K562 (cell line): ENCODE results near the gene TMEM117. TPM values are rescaled to one million over a fixed set of nuclear protein-coding genes. Genes with fewer than 3 reads are reported as not detected.

Experiments
- CTCFL ChIP-seq: IDR thresholded peaks from 2 replicates; pipeline ENCODE4 v1.6.1; 2011; ENCODE audit warnings: borderline replicate concordance, low read depth, mild to moderate bottlenecking, moderate library complexity, low read length; ENCODE audit not compliant: insufficient read depth, poor library complexity, severe bottlenecking
- SMARCE1 ChIP-seq: fragments of 450-650 bp; IDR thresholded peaks from 2 replicates; pipeline ENCODE4 v1.7.1; 2016; ENCODE audit warnings: mild to moderate bottlenecking
- TBL1XR1 ChIP-seq, 2 experiments: IDR thresholded peaks; 2 replicates each; pipeline ENCODE4 v1.6.1; 2012; ENCODE audit warnings: improper control_type of control experiment in 2 of 2, low read length in 2 of 2, mild to moderate bottlenecking in 1 of 2
- TEAD4 ChIP-seq, 2 experiments: sonication (generic) in 1 of 2; formaldehyde crosslinking in 1 of 2; IDR thresholded peaks; 2 replicates each; pipeline versions ENCODE4 v1.6.1 to v1.8.0; 2012 to 2022; ENCODE audit warnings: borderline replicate concordance in 1 of 2, inconsistent platforms in 1 of 2, low read length in 1 of 2, mild to moderate bottlenecking in 1 of 2, missing genetic modification reagents in 1 of 2
- ZBTB2 ChIP-seq: fragments of 450-650 bp; IDR thresholded peaks from 2 replicates; pipeline ENCODE4 v1.6.1; 2016; ENCODE audit warnings: antibody characterized with exemption
- ZNF609 ChIP-seq: sonication (generic); formaldehyde crosslinking; IDR thresholded peaks from 2 replicates; pipeline ENCODE4 v1.8.1; 2023; ENCODE audit warnings: missing genetic modification reagents, mild to moderate bottlenecking, borderline replicate concordance
- ZNF696 ChIP-seq: fragments of 250-450 bp; sonication (Bioruptor Pico); conservative IDR thresholded peaks from 2 replicates; pipeline ENCODE4 v1.4.0; 2020; ENCODE audit warnings: mild to moderate bottlenecking, moderate library complexity
- polyA plus RNA-seq, 8 experiments: library from polyadenylated mRNA; depleted of rRNA in 4 of 8; stranded (reverse) in 5 of 8; unstranded in 3 of 8; fragments of >200 nt; fragmentation: Nextera tagmentation in 2 of 8; fragmentation: Illumina TruSeq in 1 of 8; extraction: Ambion mirVana in 2 of 8; extraction: Trizol in 1 of 8; gene quantifications; 2 replicates each; pipeline versions ENCODE4 v1.2.1 to v1.2.3, GENCODE V29; 2011 to 2014; ENCODE audit warnings: inconsistent platforms in 1 of 8, missing spikeins in 1 of 8
- total RNA-seq, 7 experiments: library from RNA; depleted of rRNA in 6 of 7; stranded (reverse); fragments of >200 nt in 6 of 7; fragmentation: Illumina TruSeq in 2 of 7; extraction: Trizol in 2 of 7; gene quantifications; 2 replicates each; pipeline versions ENCODE4 v1.2.1 to v1.2.3, GENCODE V29; 2011 to 2021; ENCODE audit warnings: low replicate concordance in 1 of 7
- TF ChIP-seq, protein P1 (sequence below): fragments of 450-650 bp; IDR thresholded peaks from 2 replicates; pipeline ENCODE4 v1.6.1; 2018; ENCODE audit not compliant: partially characterized antibody
- TF ChIP-seq, protein P2 (sequence below), 3 experiments: IDR thresholded peaks in 2 of 3; conservative IDR thresholded peaks in 1 of 3; 2 replicates each; pipeline ENCODE4 v1.5.1; 2011 to 2012; ENCODE audit warnings: low read length in 3 of 3, mild to moderate bottlenecking in 3 of 3, control low read depth in 2 of 3, improper control_type of control experiment in 1 of 3, inconsistent platforms in 1 of 3, low read depth in 1 of 3, mixed read lengths in 1 of 3, moderate library complexity in 1 of 3; ENCODE audit not compliant: insufficient read depth in 2 of 3

Gene TMEM117
- total and polyA plus RNA-seq, 9 of the 15 experiments (the other 6 are each of a cell fraction or from before 2014, with no cell fraction given) = 0.31 to 2.8 (median 1.0) TPM

- TF ChIP-seq ZNF609 (CRISPR knock-in tag) = no peak
- TF ChIP-seq TEAD4 (IDR thresholded peaks at IDR 0.05; ENCODE audit: low read length) = no peak
- no peak for TF ChIP-seq TEAD4 (CRISPR knock-in tag; IDR thresholded peaks at IDR 0.05; ENCODE audit: borderline replicate concordance)
- TF ChIP-seq SMARCE1 = no peak
- TF ChIP-seq, protein P1, sequence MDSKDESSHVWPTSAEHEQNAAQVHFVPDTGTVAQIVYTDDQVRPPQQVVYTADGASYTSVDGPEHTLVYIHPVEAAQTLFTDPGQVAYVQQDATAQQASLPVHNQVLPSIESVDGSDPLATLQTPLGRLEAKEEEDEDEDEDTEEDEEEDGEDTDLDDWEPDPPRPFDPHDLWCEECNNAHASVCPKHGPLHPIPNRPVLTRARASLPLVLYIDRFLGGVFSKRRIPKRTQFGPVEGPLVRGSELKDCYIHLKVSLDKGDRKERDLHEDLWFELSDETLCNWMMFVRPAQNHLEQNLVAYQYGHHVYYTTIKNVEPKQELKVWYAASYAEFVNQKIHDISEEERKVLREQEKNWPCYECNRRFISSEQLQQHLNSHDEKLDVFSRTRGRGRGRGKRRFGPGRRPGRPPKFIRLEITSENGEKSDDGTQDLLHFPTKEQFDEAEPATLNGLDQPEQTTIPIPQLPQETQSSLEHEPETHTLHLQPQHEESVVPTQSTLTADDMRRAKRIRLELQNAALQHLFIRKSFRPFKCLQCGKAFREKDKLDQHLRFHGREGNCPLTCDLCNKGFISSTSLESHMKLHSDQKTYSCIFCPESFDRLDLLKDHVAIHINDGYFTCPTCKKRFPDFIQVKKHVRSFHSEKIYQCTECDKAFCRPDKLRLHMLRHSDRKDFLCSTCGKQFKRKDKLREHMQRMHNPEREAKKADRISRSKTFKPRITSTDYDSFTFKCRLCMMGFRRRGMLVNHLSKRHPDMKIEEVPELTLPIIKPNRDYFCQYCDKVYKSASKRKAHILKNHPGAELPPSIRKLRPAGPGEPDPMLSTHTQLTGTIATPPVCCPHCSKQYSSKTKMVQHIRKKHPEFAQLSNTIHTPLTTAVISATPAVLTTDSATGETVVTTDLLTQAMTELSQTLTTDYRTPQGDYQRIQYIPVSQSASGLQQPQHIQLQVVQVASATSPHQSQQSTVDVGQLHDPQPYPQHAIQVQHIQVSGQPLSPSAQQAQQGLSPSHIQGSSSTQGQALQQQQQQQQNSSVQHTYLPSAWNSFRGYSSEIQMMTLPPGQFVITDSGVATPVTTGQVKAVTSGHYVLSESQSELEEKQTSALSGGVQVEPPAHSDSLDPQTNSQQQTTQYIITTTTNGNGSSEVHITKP = no peak
- TF ChIP-seq ZNF696 (CRISPR knock-in tag) = no peak
- TF ChIP-seq TBL1XR1 (IDR thresholded peaks at IDR 0.05; ENCODE audit: low read length in 2 of 2) = no peak
- no peak for TF ChIP-seq ZBTB2
- TF ChIP-seq CTCFL = peak; percentile 47
- TF ChIP-seq, protein P2, sequence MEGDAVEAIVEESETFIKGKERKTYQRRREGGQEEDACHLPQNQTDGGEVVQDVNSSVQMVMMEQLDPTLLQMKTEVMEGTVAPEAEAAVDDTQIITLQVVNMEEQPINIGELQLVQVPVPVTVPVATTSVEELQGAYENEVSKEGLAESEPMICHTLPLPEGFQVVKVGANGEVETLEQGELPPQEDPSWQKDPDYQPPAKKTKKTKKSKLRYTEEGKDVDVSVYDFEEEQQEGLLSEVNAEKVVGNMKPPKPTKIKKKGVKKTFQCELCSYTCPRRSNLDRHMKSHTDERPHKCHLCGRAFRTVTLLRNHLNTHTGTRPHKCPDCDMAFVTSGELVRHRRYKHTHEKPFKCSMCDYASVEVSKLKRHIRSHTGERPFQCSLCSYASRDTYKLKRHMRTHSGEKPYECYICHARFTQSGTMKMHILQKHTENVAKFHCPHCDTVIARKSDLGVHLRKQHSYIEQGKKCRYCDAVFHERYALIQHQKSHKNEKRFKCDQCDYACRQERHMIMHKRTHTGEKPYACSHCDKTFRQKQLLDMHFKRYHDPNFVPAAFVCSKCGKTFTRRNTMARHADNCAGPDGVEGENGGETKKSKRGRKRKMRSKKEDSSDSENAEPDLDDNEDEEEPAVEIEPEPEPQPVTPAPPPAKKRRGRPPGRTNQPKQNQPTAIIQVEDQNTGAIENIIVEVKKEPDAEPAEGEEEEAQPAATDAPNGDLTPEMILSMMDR (IDR thresholded peaks at IDR 0.05 in 2 of 3, conservative IDR thresholded peaks at IDR 0.05 in 1 of 3; ENCODE audit: insufficient read depth in 2 of 3, low read depth in 1 of 3, low read length in 3 of 3) = peak; percentile 52 to 67 (median 60)
Measured at GRCh38 chr12:44000309-44000952, 164.6 kb downstream of the TMEM117 start (continued).
